HG03460 (cell line): ENCODE measurements around the gene LAMC1.
A peak's percentile ranks its signal among the peaks of the same experiment; 100 is the strongest.

Experiments
- ATAC-seq: cut with Tn5 transposase; IDR thresholded peaks from one replicate; pipeline ENCODE4 v1.9.1; 2021; ENCODE audit not compliant: unreplicated experiment

LAMC1 gene

GRCh38 chr1:183180634-183181056 lies 157.4 kb downstream of the LAMC1 start:
- peak; percentile 70 for ATAC-seq

- no peak for ATAC-seq
Observed at GRCh38 chr1:183185941-183186490, 162.8 kb downstream of the LAMC1 start, which contains the start of gene LAMC2. LAMC2 (plus strand) TSS chr1:183186264; CDS start chr1:183186353, 89 bp downstream.

GRCh38 chr1:183186841-183187240 lies 163.6 kb downstream of the LAMC1 start:
- no peak for ATAC-seq

GRCh38 chr1:183188240-183188639 lies 165.0 kb downstream of the LAMC1 start:
- ATAC-seq: no peak

GRCh38 chr1:183191833-183192232 lies 168.6 kb downstream of the LAMC1 start:
- no peak for ATAC-seq

- no peak for ATAC-seq
Observed at GRCh38 chr1:183193963-183194525, 170.8 kb downstream of the LAMC1 start.

GRCh38 chr1:183194527-183195141 lies 171.4 kb downstream of the LAMC1 start:
- ATAC-seq: peak; percentile 99

- ATAC-seq: peak; percentile 46
Observed at GRCh38 chr1:183195142-183195574, 171.9 kb downstream of the LAMC1 start.
